HepG2 (cell line): ENCODE measurements around the gene IFT122. TPM values are rescaled to one million over a fixed set of nuclear protein-coding genes. Genes with fewer than 3 reads are reported as not detected.

Experiments
- BCL6 ChIP-seq: IDR thresholded peaks from 2 replicates; pipeline ENCODE4 v1.6.1; 2016; ENCODE audit warnings: missing genetic modification reagents, missing compliant biosample characterization
- ETV5 ChIP-seq: IDR thresholded peaks from 2 replicates; pipeline ENCODE4 v1.6.1; 2018; ENCODE audit warnings: missing biosample characterization, missing genetic modification reagents, inconsistent platforms, borderline replicate concordance
- FOSL2 ChIP-seq: sonication (generic); formaldehyde crosslinking; IDR thresholded peaks from 2 replicates; pipeline ENCODE4 v1.4.0; 2020; ENCODE audit warnings: missing genetic modification reagents
- HNRNPUL1 ChIP-seq: fragments of 200-400 bp; formaldehyde crosslinking; IDR thresholded peaks from 2 replicates; pipeline ENCODE4 v1.6.1; 2017; ENCODE audit warnings: low read depth, mild to moderate bottlenecking, low read length, moderate library complexity
- HOXA3 ChIP-seq: sonication (generic); formaldehyde crosslinking; IDR thresholded peaks from 2 replicates; pipeline ENCODE4 v1.5.0; 2020; ENCODE audit warnings: missing genetic modification reagents
- NFE2L1 ChIP-seq: sonication (generic); formaldehyde crosslinking; IDR thresholded peaks from 2 replicates; pipeline ENCODE4 v1.4.0; 2020; ENCODE audit warnings: missing genetic modification reagents, mild to moderate bottlenecking, borderline replicate concordance
- PRPF4 ChIP-seq: fragments of 200-400 bp; formaldehyde crosslinking; IDR thresholded peaks from 2 replicates; pipeline ENCODE4 v1.6.1; 2016; ENCODE audit warnings: low read length, low read depth; ENCODE audit not compliant: poor library complexity, severe bottlenecking
- RARG ChIP-seq: sonication (generic); formaldehyde crosslinking; IDR thresholded peaks from 2 replicates; pipeline ENCODE4 v1.4.0; 2020; ENCODE audit warnings: low read depth, mild to moderate bottlenecking, missing genetic modification reagents
- STAT6 ChIP-seq: sonication (generic); formaldehyde crosslinking; IDR thresholded peaks from 2 replicates; pipeline ENCODE4 v1.4.0; 2020; ENCODE audit warnings: missing genetic modification reagents, mild to moderate bottlenecking, borderline replicate concordance
- ZNF333 ChIP-seq: sonication (generic); formaldehyde crosslinking; IDR thresholded peaks from 2 replicates; pipeline ENCODE4 v1.4.0; 2020; ENCODE audit warnings: mild to moderate bottlenecking, missing genetic modification reagents, borderline replicate concordance
- ZNF687 ChIP-seq: sonication (generic); formaldehyde crosslinking; IDR thresholded peaks from 2 replicates; pipeline ENCODE4 v1.5.1; 2020; ENCODE audit warnings: mild to moderate bottlenecking, missing genetic modification reagents, moderate library complexity
- ZNF720 ChIP-seq: sonication (generic); formaldehyde crosslinking; IDR thresholded peaks from 2 replicates; pipeline ENCODE4 v1.4.0; 2020; ENCODE audit warnings: missing genetic modification reagents
- ZNF788 ChIP-seq: sonication (generic); formaldehyde crosslinking; IDR thresholded peaks from 2 replicates; pipeline ENCODE4 v1.5.0; 2020; ENCODE audit warnings: mild to moderate bottlenecking, missing genetic modification reagents, borderline replicate concordance
- ZNF891 ChIP-seq: sonication (generic); formaldehyde crosslinking; IDR thresholded peaks from 2 replicates; pipeline ENCODE4 v1.5.0; 2020; ENCODE audit warnings: mild to moderate bottlenecking, missing genetic modification reagents
- ZSCAN21 ChIP-seq: sonication (generic); formaldehyde crosslinking; IDR thresholded peaks from 2 replicates; pipeline ENCODE4 v1.8.0; 2022; ENCODE audit warnings: mild to moderate bottlenecking, missing genetic modification reagents, moderate library complexity, borderline replicate concordance
- polyA plus RNA-seq, 8 experiments: library from polyadenylated mRNA; depleted of rRNA in 3 of 8; stranded (reverse) in 7 of 8; unstranded in 1 of 8; fragments of >200 nt; fragmentation: Illumina TruSeq in 4 of 8; extraction: Trizol in 4 of 8; gene quantifications; 2 replicates each; pipeline versions ENCODE4 v1.2.1 to v1.2.3, GENCODE V29; 2011 to 2016; ENCODE audit warnings: low read depth in 4 of 8, missing spikeins in 1 of 8, mixed read lengths in 1 of 8; ENCODE audit not compliant: insufficient read depth in 1 of 8
- total RNA-seq, 5 experiments: library from RNA; depleted of rRNA; stranded (reverse); fragments of >200 nt; fragmentation: Illumina TruSeq; extraction: Trizol; gene quantifications; 2 replicates each; pipeline ENCODE4 v1.2.3, GENCODE V29; 2016; ENCODE audit warnings: low read depth in 1 of 5
- TF ChIP-seq, protein P1 (sequence below): sonication (generic); formaldehyde crosslinking; IDR thresholded peaks from 2 replicates; pipeline ENCODE4 v1.4.0; 2020; ENCODE audit warnings: missing genetic modification reagents

Gene IFT122
- total and polyA plus RNA-seq, 2 of the 13 experiments (the other 11 are each of a cell fraction or from before 2014, with no cell fraction given), result 10.1 to 10.3 TPM

DNA sequence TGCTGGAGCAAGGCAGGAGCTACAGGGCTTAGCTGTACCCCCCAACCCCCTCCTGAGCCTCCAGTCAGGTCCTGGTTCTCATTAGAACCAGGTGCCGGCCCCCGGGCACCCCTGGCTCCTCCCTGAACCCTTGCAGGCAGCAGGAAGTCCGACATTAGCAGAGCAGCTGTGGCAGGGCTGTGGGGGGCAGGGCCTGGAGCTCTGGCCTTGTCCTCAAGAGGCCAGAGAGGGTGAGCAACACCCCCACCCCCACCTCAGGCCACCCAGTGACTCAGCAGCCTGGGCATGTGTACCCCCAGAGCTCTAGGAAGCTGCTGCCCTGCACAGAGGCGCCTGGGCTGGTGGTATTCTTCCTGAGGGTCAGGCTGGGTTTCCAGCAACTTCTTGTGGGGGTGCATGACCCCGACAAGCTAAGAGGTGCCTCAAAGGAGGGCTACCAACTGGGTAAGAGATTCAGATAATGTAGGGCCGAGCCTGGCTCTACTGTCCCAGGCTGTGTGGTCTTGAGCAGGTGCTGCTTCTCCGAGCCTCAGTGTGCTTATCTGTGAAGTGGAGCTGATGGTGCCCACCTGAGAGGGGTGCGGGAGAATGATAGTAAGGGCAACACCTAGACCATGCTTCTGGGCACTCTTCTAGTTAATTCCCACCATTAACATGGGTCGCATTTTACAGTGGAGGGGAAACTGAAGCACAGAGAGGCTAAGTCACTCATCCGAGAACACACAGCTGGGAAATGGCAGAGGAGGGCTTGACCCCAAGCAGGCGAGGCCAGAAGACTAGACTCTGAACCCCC, 118.9 kb downstream of the IFT122 start (continued):
- TF ChIP-seq ZNF687 (peak; percentile 93), STAT6 (CRISPR knock-in tag) (no peak), RARG (no peak), FOSL2 (CRISPR knock-in tag) (peak; percentile 89), ZNF891 (CRISPR knock-in tag) (0 out of 2 replicates have a peak, but pooled peaks have one; percentile 23), PRPF4 (no peak), BCL6 (peak; percentile 32; the same call in 1 of the 2 replicates), HOXA3 (CRISPR knock-in tag) (peak; percentile 49; the same call in 1 of the 2 replicates), ZSCAN21 (0 out of 2 replicates have a peak, but pooled peaks have one; percentile 21), ETV5 (CRISPR knock-in tag) (peak; percentile 47; the same call in 1 of the 2 replicates), NFE2L1 (peak; percentile 90), ZNF333 (CRISPR knock-in tag) (no peak), ZNF720 (CRISPR knock-in tag) (no peak), ZNF788 (0 out of 2 replicates have a peak, but pooled peaks have one; percentile 61), HNRNPUL1 (no peak)
- TF ChIP-seq, protein P1, sequence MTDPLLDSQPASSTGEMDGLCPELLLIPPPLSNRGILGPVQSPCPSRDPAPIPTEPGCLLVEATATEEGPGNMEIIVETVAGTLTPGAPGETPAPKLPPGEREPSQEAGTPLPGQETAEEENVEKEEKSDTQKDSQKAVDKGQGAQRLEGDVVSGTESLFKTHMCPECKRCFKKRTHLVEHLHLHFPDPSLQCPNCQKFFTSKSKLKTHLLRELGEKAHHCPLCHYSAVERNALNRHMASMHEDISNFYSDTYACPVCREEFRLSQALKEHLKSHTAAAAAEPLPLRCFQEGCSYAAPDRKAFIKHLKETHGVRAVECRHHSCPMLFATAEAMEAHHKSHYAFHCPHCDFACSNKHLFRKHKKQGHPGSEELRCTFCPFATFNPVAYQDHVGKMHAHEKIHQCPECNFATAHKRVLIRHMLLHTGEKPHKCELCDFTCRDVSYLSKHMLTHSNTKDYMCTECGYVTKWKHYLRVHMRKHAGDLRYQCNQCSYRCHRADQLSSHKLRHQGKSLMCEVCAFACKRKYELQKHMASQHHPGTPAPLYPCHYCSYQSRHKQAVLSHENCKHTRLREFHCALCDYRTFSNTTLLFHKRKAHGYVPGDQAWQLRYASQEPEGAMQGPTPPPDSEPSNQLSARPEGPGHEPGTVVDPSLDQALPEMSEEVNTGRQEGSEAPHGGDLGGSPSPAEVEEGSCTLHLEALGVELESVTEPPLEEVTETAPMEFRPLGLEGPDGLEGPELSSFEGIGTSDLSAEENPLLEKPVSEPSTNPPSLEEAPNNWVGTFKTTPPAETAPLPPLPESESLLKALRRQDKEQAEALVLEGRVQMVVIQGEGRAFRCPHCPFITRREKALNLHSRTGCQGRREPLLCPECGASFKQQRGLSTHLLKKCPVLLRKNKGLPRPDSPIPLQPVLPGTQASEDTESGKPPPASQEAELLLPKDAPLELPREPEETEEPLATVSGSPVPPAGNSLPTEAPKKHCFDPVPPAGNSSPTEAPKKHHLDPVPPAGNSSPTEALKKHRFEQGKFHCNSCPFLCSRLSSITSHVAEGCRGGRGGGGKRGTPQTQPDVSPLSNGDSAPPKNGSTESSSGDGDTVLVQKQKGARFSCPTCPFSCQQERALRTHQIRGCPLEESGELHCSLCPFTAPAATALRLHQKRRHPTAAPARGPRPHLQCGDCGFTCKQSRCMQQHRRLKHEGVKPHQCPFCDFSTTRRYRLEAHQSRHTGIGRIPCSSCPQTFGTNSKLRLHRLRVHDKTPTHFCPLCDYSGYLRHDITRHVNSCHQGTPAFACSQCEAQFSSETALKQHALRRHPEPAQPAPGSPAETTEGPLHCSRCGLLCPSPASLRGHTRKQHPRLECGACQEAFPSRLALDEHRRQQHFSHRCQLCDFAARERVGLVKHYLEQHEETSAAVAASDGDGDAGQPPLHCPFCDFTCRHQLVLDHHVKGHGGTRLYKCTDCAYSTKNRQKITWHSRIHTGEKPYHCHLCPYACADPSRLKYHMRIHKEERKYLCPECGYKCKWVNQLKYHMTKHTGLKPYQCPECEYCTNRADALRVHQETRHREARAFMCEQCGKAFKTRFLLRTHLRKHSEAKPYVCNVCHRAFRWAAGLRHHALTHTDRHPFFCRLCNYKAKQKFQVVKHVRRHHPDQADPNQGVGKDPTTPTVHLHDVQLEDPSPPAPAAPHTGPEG (CRISPR knock-in tag), result no peak
